SK-N-SH (cell line): ENCODE measurements around the gene TP53I13.

Experiments
- CTCF ChIP-seq: fragments of 200-600 bp; sonication (generic); IDR thresholded peaks from 2 replicates; pipeline ENCODE4 v1.6.1; 2017; ENCODE audit warnings: antibody characterized with exemption, mild to moderate bottlenecking, moderate library complexity
- EZH2phosphoT487 ChIP-seq: fragments of 200-600 bp; sonication (generic); IDR thresholded peaks from 2 replicates; pipeline ENCODE4 v1.6.1; 2017; ENCODE audit warnings: low read depth, mixed run types, mild to moderate bottlenecking, antibody characterized with exemption, moderate library complexity, borderline replicate concordance
- FOSL2 ChIP-seq: IDR thresholded peaks from 2 replicates; pipeline ENCODE4 v1.4.0; 2012; ENCODE audit warnings: low read depth, mild to moderate bottlenecking, moderate library complexity, borderline replicate concordance
- GABPA ChIP-seq: IDR thresholded peaks from 2 replicates; pipeline ENCODE4 v1.4.0; 2012; ENCODE audit warnings: low read depth, mild to moderate bottlenecking
- MAX ChIP-seq: IDR thresholded peaks from 2 replicates; pipeline ENCODE4 v1.4.0; 2012; ENCODE audit warnings: low read depth
- MEF2A ChIP-seq: IDR thresholded peaks from 2 replicates; pipeline ENCODE4 v1.4.0; 2012; ENCODE audit warnings: low read depth, borderline replicate concordance
- PBX3 ChIP-seq: IDR thresholded peaks from 2 replicates; pipeline ENCODE4; 2012
- POLR2AphosphoS5 ChIP-seq: IDR thresholded peaks from 2 replicates; pipeline ENCODE4 v1.6.1; 2012; ENCODE audit warnings: low read depth, low read length
- RAD21 ChIP-seq: IDR thresholded peaks from 2 replicates; pipeline ENCODE4 v1.6.1; 2012; ENCODE audit warnings: mild to moderate bottlenecking, low read length
- RCOR1 ChIP-seq: fragments of 150-350 bp; IDR thresholded peaks from 2 replicates; pipeline ENCODE4 v1.6.1; 2017; ENCODE audit warnings: antibody characterized with exemption, low read length
- REST ChIP-seq: IDR thresholded peaks from 2 replicates; pipeline ENCODE4 v1.6.1; 2012; ENCODE audit warnings: mild to moderate bottlenecking, low read depth, low read length, moderate library complexity
- TAF1 ChIP-seq: IDR thresholded peaks from 2 replicates; pipeline ENCODE4 v1.6.1; 2012; ENCODE audit warnings: low read depth, mild to moderate bottlenecking, low read length, moderate library complexity, borderline replicate concordance
- YY1 ChIP-seq: IDR thresholded peaks from 2 replicates; pipeline ENCODE4 v1.4.0; 2012; ENCODE audit warnings: low read depth, mild to moderate bottlenecking

- TF ChIP-seq CTCF (no peak), TAF1 (no peak), MEF2A (no peak), RAD21 (no peak), REST (no peak), FOSL2 (no peak), POLR2AphosphoS5 (no peak), RCOR1 (no peak), MAX (no peak), PBX3 (no peak), GABPA (no peak), EZH2phosphoT487 (no peak), YY1 (no peak)
These were observed 50.0 kb downstream of the TP53I13 start for GRCh38 chr17:29618272-29619065.
